ENCODE results near the gene GRB10.
"Not testable (repeated sequence)": the region's sequence is repeated elsewhere in the genome, so short reads cannot be mapped to it uniquely, and the experiment has no call there.

Gene GRB10

DNA sequence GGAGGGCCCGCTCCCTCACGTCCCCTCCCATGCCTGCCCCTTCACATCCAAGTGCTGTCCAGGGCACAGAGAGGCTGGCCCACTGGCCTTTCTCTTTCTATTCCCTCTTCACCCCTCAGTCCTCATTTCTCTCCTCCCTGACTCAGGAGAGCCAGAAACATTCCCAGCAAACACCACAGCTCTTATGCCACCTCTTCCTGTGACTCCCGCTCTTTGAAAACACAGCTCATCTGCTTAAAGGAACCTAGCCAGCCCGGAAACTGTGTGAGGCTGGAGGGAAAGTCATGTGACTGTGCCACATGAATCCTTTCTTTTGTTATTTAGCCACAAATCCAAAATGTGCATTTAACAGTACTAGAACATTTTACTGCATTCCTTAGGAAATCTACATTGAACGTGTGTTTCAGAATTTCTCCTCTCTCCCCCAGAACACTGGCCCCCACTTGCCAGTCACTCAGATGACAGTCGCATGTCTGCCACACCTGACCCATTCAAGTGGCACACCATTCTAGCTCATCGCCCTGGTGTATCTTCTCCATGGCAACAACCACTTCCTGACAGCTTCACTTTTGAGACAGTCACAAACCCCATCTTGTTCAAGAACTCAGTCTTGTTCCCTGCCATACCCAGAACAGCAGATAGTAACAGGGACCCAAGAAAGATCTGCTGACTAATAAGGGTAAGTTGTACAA, 42.8 kb downstream of the GRB10 start:
- no peak for DNase-seq

DNA sequence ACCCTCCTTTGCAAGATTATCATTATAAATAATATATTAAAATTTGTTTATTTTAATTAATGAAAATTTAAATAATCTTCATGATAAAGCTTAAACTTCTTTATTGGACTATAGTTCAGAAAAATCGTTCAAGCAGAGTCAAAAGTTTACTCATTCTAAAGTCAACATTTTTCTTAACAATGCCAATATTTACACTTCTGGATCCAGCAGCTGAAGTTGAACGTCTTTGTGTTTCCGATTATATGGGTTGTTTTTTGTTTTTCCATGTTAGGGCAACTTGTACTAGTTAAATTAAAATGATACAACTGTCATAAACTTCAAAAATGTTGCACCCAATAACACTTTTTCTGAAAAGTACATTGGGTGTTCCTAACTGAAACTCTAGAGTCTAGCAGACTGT, 43.8 kb downstream of the GRB10 start:
- DNase-seq = no peak

DNA sequence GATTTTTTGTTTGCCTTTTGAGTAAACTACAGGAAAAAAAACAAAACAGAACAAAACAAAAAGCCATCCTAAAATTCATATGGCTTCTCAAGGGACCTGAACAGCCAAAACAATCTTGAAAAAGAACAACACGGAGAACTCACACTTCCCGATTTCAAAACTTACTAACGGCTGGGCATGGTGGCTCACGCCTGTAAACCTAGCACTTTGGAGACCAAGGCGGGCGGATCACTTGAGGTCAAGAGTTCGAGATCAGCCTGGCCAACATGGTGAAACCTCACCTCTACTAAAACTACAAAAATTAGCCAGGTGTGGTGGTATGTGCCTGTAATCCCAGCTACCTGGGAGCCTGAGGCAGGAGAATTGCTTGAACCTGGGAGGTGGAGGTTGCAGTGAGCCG, 46.9 kb downstream of the GRB10 start:
- DNase-seq = not testable (repeated sequence)

DNA sequence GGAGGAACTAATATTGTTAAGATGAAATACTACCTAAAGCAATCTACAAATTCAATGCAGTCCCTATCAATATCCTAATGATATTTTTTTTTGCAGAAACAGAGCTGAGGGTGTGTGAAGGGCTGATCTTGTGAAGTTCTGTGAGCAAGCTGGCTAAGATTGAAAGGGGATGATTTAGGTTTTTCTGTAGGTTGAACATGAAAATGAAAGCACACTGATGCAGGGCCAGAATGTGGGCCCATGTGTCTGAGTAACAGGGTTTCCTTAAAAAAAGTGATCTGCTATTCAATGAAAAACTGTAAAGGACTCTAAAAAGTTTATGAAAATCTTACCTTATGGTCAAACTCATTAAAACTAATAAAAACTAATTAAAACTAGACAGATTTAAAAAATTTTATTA, 47.4 kb downstream of the GRB10 start:
- peak; percentile 13 for DNase-seq

DNA sequence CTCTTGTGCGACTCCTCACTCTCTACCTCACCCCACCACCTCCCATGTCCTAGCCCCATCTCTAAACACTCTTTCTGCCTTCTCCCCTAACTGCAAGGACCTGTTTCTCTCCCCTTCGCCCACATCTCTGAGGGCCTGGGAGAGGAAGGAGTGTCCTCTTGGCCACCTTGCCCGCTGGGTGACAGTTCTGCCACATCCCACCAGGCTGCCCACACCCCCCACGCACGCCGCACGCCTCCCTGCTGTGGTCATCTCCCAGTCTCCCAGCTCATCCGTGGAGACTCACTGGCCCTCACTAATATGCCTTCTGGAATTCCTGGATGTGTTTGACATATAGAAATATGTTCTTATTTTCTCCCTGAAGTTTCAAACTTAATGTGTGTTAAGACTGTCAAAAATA, 48.5 kb downstream of the GRB10 start:
- no peak for DNase-seq

DNA sequence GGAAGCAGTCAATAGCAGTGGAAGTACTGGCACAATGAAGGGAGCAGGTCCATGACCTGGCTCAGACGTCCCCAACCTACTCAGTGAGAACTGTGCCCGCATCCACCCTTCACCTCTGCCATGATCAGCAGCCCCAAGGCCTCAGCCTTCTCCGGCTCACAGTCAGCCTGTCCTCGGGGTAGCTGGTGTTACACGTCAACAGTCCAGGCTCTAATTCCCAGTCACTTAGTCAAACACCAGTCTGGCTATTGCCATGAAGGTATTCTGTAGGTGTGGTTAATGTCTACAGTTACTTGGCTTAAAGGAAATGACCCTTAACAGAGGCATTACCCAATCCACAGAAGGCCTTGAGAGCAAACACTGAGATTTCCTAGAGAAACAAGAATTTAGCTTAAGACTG, 49.1 kb downstream of the GRB10 start:
- DNase-seq = no peak

DNA sequence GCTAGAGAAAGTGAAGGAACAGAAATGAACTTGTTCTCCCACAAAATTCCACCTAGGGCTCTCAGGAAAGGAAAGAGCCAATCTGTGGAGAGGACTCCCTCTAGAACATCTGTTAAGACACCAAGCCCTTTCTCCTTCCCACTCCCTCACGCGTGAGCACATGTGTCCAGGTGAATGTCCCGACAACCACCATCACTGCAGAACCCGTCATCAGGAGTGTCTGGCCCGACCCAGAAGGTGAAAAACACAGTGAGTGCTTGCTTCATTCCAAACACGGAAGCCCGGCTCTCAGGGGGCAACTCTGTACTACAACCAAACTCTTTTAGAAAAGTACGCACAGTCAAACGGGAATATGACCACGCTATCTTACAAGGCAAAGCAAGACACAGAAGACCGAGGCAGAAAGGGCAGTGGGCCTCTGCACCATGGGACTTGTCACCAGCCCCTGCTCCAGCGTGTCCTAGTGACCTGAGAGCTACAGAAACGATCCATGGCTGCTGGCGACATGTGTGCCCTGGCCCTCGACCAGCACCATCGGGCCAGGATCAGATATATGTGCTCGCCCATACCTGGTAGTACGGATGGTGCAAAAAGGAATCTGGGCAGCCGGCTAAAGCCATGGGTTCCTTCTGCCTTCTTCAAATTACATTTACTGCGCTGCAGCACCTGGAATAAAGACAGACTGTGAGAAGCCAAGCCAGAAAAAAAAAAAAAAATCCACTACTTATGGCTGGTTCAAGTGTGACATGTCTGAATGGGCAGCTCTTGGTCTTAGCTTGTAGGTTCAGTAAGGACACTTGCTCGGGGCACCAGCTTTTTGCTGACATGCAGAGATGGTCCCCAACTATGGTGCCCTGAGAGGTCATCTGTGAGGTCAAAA, 50.8 kb downstream of the GRB10 start:
- DNase-seq = no peak

DNA sequence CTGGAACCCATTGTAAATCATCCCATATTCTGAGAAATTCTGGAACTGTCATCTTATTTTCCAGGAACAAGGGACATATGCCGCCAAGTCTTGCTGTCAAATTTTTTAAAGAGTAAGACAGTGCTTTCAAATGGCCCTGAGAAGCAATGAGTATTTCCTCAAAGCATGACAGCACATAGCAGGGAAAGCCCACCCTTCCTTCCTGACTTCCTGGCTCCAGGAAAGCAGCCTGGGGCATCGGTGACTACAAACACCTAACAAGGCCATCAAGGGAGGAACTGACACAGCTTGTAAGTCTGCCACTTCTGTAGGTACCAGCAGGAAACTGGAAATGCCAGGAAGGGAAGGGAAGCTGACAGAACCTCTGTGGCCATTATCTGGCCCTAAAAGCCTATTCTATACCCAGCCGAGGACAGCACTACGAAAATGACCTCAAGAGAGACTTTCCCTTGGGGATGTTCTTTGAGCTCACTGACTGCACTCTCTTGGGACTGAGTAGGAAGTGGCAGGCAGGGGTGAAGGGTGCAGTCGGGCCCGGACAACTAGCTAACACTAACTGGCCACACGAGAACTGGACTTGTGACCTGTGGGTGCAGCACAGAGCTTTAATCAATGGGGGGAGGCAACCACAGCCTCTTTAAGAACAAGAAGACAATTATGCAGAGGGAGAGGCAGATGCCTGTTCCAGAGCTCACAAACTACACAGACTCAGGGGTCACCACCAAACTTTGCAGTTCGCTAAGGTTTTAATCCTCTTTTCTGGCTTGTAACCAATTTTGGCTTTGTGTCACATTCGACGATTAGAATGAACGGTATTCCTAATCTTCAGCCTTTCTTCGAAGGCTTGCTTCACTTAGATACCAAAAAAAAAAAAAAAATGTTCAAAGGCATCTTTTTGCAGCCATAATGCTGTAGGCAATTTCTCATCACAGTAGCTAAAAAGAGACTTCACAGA, 52.0 kb downstream of the GRB10 start:
- no peak for DNase-seq

DNA sequence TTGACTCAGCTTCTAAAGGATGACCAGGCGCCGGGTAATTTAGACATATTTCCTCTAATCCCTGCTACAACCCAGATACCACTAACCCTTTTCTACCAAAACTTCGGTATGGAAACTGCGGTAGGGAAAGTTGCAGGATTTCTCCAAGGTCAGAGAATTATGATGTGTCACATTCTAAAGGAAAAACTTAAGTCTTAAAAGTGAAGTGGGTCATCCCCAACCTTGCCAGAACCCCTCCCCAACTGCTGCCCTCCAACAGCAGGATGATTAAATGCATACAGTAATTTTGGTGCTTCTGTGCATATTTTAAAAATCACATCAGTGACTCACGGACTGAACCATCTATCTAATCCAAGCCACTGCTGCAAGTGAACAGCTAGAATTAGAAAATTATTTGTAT, 52.7 kb downstream of the GRB10 start:
- DNase-seq = no peak

DNA sequence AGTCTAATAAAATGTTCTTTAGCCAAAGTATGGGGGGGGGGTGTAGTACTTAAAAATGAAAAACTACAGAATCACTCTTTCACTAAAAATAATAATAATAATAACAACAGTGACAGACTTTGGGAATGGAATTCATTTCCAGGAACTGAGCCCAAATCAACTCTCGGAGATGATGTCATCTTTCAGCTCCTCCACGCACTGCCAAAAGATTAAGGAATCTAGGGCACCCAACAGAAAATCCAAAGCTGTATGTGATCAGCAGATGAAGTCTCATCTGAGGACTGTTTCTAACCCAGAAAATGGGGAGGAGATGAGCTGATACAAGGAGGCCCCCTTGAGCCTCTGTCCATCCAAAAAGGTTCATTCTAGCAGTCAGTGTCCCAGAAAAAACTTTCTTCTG, 54.5 kb downstream of the GRB10 start:
- DNase-seq = no peak

DNA sequence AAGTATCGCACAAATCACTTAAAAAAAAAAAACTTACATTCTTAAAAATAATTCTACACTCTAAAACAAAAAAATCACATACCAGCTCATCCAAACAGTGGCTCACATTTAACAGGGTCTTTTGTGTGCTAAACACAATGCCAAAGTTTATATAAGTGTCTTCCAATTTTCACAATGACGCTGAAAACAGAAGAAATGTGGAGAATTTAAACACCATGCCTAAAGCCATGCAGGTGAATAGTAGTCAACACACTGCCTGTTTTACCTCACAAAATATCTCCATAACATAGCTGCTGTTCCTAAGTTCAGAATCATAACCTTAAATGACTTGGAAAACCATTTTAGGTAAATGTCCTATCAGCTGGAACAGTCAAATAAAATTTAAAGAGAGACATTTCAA, 55.0 kb downstream of the GRB10 start:
- no peak for DNase-seq

DNA sequence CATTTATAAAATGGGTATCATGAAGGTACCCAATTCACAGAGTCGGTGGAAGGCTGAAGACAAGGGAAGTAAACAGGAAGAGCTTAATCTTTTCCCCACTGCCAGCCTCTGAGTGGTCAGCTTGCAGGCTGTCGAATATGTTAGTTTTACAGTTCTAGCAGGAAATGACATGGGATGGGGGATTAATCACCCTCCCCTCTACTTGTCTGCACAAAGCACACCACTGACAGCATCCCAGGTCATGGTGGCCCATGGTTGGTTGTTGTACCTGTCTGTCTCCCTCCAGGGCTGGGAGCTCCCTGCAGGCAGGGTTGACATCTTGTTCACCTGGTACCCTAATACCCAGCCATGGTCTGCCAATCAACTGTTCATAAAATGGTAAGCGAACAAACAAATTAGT, 55.6 kb downstream of the GRB10 start:
- no peak for DNase-seq

DNA sequence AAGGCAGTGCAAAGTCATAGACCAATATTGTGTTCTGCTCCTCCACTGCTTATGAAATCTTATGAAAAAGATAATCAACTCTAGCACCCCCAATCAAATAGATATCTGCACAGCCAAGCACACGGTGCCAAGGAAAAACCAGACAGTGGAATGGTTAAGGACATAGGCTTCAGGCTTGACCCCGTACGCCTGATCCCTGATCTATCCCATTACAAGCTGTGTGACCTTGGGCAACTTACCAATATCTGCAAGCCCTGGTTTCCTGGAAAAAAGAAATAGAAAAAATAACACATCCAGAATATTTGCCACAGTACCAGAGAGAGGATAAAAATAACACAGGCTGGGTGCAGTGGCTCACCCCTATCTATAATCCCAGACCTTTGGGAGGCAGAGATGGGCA, 56.9 kb downstream of the GRB10 start:
- DNase-seq = no peak

DNA sequence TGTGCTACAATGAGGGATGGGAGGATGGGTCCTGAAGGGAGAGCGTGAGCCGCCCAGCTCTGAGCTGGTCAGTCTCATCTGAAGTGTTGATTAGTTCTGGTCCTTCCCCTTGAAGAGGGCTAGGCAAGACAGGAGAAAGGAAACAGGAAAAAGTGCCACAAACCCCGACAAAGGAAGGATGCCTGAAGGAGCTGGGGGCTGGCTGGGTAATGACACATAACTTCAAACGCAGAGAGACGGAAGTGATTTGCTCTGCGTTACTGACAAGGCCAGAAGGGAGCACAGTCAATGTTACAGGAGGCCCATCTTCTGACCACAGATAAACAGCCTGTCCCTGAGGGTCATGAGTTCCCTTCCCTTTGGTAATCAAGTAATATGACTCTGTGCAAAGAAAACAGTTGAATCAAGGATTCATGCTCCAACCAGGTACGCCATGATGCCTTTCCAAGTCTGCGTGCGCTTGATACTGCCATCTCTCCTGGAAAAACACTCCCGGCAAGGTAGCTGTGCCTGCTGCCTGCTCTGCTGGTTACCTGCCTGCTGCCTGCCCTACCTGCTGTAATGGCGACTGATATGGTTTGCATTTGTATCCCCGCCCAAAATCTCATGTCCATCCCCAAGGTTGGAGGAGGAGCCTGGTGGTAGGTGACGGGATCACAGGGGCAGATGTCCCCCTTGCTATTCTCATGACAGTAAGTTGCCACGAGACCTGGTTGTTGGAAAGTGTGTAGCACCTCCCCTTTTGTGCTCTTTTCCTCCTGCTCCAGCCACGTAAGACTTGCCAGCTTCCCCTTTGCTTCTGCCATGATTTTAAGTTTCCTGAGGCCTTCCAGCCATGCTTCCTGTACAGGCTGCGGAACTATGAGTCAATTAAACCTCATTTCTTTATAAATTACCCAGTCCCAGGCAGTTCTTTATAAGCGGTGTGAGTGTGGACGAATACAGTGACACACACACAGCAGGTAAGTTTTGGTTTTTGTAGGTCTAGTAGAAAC, 57.9 kb downstream of the GRB10 start:
- DNase-seq = no peak

DNA sequence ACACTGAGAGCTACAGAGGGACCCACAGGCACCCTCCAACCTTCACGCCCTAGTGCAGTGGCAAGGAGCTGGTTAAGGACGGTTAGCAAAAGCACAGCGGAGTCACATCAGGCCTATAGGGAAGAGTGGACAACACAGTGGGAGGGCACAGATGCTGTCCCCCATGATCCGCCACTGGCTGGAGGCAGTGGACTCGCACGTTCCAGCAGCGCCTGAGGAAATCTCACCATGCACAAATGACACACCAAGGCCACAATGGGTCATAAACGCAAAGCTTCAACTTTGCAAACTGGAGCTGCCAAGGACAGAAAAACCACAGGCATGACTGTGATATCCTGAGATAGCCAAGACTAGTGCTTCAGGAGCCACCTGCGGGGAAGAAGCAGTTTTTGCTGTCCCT, 58.8 kb downstream of the GRB10 start:
- DNase-seq = no peak

DNA sequence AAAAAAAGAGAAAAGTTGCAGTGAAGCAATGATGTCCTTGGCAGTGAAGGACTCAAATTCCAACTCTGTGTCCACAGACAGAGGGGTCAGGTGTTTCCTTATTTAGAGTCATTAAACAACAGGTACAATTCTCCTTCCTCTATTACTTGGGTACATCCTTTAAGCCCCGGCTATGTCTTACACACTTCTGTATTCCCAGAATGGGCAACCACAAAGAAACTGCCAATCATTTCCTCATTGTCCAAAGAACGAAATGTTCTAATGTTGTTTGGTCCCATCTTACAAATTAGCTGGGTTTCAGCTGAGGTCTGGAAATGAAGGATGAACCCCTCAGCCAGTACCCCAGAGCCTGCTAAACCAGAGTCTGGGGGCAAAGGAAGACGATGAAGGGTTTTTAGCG, 59.5 kb downstream of the GRB10 start:
- DNase-seq = no peak

DNA sequence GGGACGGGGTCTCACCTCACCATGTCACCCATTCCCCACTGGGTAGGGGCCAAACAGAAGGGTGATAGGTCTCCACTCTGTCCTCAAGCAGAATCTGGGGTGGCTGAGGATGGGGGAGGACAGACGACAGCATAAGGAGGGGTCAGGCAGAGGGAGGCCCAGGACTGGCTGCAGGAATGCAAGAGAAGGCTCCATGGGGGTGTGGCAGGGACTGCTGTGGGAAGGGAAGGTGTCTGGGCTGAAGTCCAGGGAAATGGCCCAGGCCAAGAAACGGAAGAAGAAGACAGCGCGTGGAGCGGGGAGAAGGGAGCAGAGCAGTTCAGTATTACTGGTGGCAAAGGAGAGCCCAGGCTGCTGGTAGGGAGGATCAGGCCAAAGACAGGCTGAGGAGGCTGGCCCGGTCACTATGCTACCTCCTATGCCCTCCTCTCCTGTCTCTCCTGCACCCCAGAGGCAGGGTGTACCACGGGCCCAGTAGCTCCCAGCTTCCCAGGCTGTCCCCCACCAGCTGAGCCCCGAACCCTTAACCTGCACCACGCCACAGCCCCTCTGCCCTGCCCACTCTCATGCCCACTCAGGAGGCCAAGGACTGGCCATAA, 60.9 kb downstream of the GRB10 start:
- no peak for DNase-seq

DNA sequence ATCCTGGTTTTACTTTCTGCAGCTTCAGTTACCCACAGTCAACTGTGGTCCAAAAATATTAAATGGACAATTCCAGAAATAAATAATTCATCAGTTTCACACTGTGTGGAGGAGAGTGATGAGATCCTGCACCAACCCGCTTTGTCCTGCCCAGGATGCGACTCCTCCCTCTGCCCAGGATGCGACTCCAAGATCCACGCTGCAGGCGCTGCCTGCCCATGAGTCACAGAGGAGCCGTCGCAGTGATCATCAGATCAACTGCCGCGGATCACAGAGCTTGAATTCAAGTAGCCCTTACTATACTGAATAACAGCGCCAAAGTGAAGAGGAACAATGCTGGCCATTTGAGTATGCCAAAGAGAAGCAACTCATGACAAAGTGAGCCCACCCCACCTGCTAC, 61.5 kb downstream of the GRB10 start:
- DNase-seq = no peak

DNA sequence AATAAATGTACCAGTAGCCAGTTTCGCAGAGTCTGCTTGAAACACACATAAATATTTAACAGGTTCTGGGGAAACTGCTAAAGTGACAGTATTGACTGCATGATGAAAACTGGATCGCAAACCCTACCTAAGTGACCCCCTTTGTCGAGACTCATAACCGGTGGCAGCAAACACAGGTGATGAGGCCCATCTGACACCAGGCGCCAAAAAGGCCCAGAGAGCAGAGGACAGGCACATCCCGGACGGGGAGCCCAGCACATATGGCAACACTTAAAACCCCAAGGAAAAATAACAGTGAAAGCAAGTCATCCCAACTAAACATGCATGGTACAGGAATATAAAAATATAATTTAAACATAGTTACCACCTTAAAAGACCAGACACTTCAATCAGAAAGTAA, 62.4 kb downstream of the GRB10 start:
- no peak for DNase-seq

DNA sequence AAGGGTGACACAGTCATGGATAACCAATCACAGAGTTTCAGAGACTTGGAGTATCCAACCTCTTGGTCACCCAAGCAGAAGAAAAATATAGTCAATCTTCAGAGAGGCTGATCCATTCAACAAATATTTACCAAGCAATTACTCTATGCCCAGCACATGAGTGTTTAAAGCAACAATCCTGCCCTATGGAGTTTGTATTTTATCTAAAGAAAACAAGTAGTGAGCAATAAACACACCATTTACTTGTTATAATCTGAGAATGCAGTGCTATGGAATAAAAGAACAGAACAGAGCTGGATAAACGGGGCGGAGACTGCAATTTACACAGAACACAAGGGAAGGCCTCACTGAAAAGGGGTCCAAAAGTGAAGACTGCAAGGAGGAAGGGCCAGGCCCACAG, 63.8 kb downstream of the GRB10 start:
- no peak for DNase-seq

DNA sequence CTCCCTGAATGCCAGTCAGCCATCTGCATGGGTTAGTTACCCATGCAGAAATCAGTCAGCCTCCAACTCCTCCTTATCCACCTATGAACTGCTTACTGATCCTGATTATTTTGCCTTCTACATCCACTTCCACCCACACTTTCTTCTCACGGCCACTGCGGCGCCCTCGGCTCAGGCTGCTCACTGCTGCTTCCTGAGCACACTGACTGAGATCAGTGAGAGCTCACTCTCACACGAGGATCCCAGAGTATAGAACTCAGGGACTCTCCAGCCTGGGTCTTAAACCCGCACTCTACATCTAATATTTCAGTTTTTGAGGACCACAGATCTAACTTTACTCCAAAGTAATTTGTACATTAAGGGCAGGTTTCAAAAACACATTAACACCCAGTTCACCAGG, 64.4 kb downstream of the GRB10 start:
- no peak for DNase-seq

DNA sequence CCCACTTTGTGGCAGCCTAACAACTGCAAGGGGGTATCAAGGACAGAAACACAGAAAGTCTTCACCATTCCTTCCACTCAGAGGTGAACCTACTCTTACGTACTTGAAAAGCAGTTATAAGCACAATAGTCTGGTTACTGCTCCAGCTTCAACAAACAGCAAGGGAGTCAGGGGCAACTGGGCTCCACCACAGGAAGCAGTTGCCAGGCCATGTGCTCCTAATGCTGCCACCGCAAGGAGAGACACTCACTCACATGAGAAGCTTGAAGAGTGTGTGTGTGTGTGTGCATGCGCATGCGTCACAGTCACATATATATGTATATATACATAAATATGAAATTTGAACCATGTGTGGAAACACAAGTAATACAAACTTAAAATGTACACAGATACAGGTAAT, 65.5 kb downstream of the GRB10 start:
- DNase-seq = no peak

Data from inflammatory macrophage treated with lipopolysaccharide for 4 hours (primary cell).